GM12878 (cell line): ENCODE data around the gene PPP1R1C. TPM values are rescaled to one million over a fixed set of nuclear protein-coding genes. Genes with fewer than 3 reads are reported as not detected.

ENCODE experiments used
- ATAC-seq: fragments of 200-7000 bp; cut with Tn5 transposase; 3 replicates; pipeline ENCODE4 v1.9.1; 2020; ENCODE audit warnings: mild to moderate bottlenecking, moderate library complexity
- BruUV-seq: library from RNA; stranded (reverse); fragments of 400-500 nt; replicated peaks from 2 replicates; lab custom pipeline; 2021; lab: Mats Ljungman, UMichigan
- CTCF ChIA-PET: fragments of 300-600 bp; sonication (Branson Sonifier 250); formaldehyde crosslinking; extraction: SDS; loops from one replicate; lab custom pipeline; 2021; ENCODE audit warnings: inconsistent platforms; lab: Yijun Ruan, JAX
- POLR2A ChIA-PET: fragments of 350-600 bp; formaldehyde crosslinking; extraction: SDS; loops from one replicate; lab custom pipeline; 2021; ENCODE audit warnings: inconsistent platforms; lab: Charles Lee
- RAD21 ChIA-PET: fragments of 300-600 bp; sonication (Branson Sonifier 250); formaldehyde crosslinking; loops from one replicate; lab custom pipeline; 2023; ENCODE audit warnings: antibody characterized with exemption; ENCODE audit not compliant: unreplicated experiment; lab: Charles Lee
- SMC1A ChIA-PET: fragments of 300-600 bp; sonication (Branson Sonifier 250); formaldehyde crosslinking; loops from one replicate; lab custom pipeline; 2023; ENCODE audit not compliant: unreplicated experiment, uncharacterized antibody; lab: Charles Lee
- DNase-seq: peaks from one replicate; pipeline ENCODE4 v3.0.0-alpha.2; 2011; ENCODE audit warnings: low read depth, low spot score
- FAIRE-seq: peaks from 3 replicates; lab custom pipeline; 2011; peaks lifted over from hg19 to GRCh38; lab: Jason Lieb, UNC
- H2AFZ ChIP-seq: 2 replicates; pipeline ENCODE4 v1.6.0; 2011; ENCODE audit warnings: low read depth, low read length, control low read depth; ENCODE audit not compliant: control insufficient read depth
- H3K27ac ChIP-seq: 2 replicates; pipeline ENCODE4 v1.5.1; 2011; ENCODE audit warnings: control low read depth; ENCODE audit not compliant: control insufficient read depth, insufficient read depth
- H3K27me3 ChIP-seq, 2 experiments: replicated peaks in 1 of 2; 2 replicates each; pipeline versions ENCODE4 v1.6.0 to v1.6.1; 2011; ENCODE audit warnings: low read length in 1 of 2; ENCODE audit not compliant: control insufficient read depth in 2 of 2, insufficient read depth in 2 of 2
- H3K36me3 ChIP-seq, 2 experiments: 2 replicates each; pipeline ENCODE4 v1.5.1; 2011; ENCODE audit warnings: low read length in 1 of 2; ENCODE audit not compliant: control insufficient read depth in 2 of 2, insufficient read depth in 2 of 2
- H3K4me1 ChIP-seq: 2 replicates; pipeline ENCODE4 v1.6.1; 2011; ENCODE audit warnings: mild to moderate bottlenecking, low read length, moderate library complexity, mixed read lengths; ENCODE audit not compliant: control insufficient read depth, insufficient read depth
- H3K4me2 ChIP-seq: 2 replicates; pipeline ENCODE4 v1.6.0; 2011; ENCODE audit warnings: control low read depth; ENCODE audit not compliant: control insufficient read depth, insufficient read depth
- H3K4me3 ChIP-seq: fragments of 200-600 bp; sonication (generic); 2 replicates; pipeline ENCODE4 v1.5.1; 2016
- H3K79me2 ChIP-seq: 2 replicates; pipeline ENCODE4 v1.6.0; 2011; ENCODE audit warnings: low read length; ENCODE audit not compliant: control insufficient read depth, insufficient read depth
- H3K9ac ChIP-seq: 2 replicates; pipeline ENCODE4 v1.8.0; 2011; ENCODE audit warnings: low read length, control low read depth, mixed read lengths; ENCODE audit not compliant: control insufficient read depth, insufficient read depth
- H3K9me3 ChIP-seq: replicated peaks from 3 replicates; pipeline ENCODE4 v1.5.1; 2011; ENCODE audit warnings: mild to moderate bottlenecking, low read length; ENCODE audit not compliant: control insufficient read depth, insufficient read depth
- H4K20me1 ChIP-seq: 2 replicates; pipeline ENCODE4 v1.6.0; 2011; ENCODE audit not compliant: control insufficient read depth, insufficient read depth
- E4F1 ChIP-seq: fragments of 450-650 bp; IDR thresholded peaks from 2 replicates; pipeline ENCODE4 v1.6.1; 2018; ENCODE audit warnings: borderline replicate concordance, mild to moderate bottlenecking; ENCODE audit not compliant: partially characterized antibody
- ETV6 ChIP-seq, 2 experiments: fragments of 450-650 bp in 1 of 2; IDR thresholded peaks in 1 of 2; conservative IDR thresholded peaks in 1 of 2; 2 replicates each; pipeline ENCODE4 v1.6.1; 2014; ENCODE audit warnings: antibody characterized with exemption in 1 of 2, borderline replicate concordance in 1 of 2, low read depth in 1 of 2, mild to moderate bottlenecking in 1 of 2, moderate library complexity in 1 of 2
- MAX ChIP-seq: IDR thresholded peaks from 2 replicates; pipeline ENCODE4 v1.6.1; 2012; ENCODE audit warnings: low read depth, low read length, improper control_type of control experiment
- MEF2B ChIP-seq: fragments of 450-650 bp; IDR thresholded peaks from 2 replicates; pipeline ENCODE4 v1.6.1; 2018; ENCODE audit warnings: mild to moderate bottlenecking, moderate library complexity; ENCODE audit not compliant: partially characterized antibody, poor library complexity, severe bottlenecking
- NFYB ChIP-seq: IDR thresholded peaks from 2 replicates; pipeline ENCODE4 v1.6.1; 2011; ENCODE audit warnings: low read depth, mild to moderate bottlenecking, low read length, improper control_type of control experiment, moderate library complexity; ENCODE audit not compliant: insufficient read depth
- PAX5 ChIP-seq: IDR thresholded peaks from 2 replicates; pipeline ENCODE4 v1.6.1; 2011; ENCODE audit warnings: low read depth, low read length, borderline replicate concordance
- PAX8 ChIP-seq: fragments of 450-650 bp; IDR thresholded peaks from 2 replicates; pipeline ENCODE4 v1.6.1; 2017; ENCODE audit warnings: mild to moderate bottlenecking, moderate library complexity
- RAD21 ChIP-seq: IDR thresholded peaks from 2 replicates; pipeline ENCODE4 v1.6.1; 2011; ENCODE audit warnings: mild to moderate bottlenecking, low read depth, low read length, moderate library complexity; ENCODE audit not compliant: insufficient read depth
- RB1 ChIP-seq: fragments of 450-650 bp; formaldehyde crosslinking; IDR thresholded peaks from 2 replicates; pipeline ENCODE4 v1.6.1; 2017; ENCODE audit warnings: mild to moderate bottlenecking, borderline replicate concordance
- RCOR1 ChIP-seq: conservative IDR thresholded peaks from 2 replicates; pipeline ENCODE4 v1.6.1; 2012; ENCODE audit warnings: low read depth, low read length, improper control_type of control experiment
- SPI1 ChIP-seq: IDR thresholded peaks from 2 replicates; pipeline ENCODE4 v1.6.1; 2011; ENCODE audit warnings: low read depth, mild to moderate bottlenecking, low read length, moderate library complexity, borderline replicate concordance; ENCODE audit not compliant: insufficient read depth
- STAT1 ChIP-seq: fragments of 450-650 bp; conservative IDR thresholded peaks from 2 replicates; pipeline ENCODE4 v1.6.1; 2014; ENCODE audit warnings: antibody characterized with exemption, mild to moderate bottlenecking
- TCF3 ChIP-seq: IDR thresholded peaks from 2 replicates; pipeline ENCODE4 v1.6.1; 2012; ENCODE audit warnings: low read depth, mild to moderate bottlenecking, low read length, borderline replicate concordance; ENCODE audit not compliant: insufficient read depth
- TCF7 ChIP-seq: IDR thresholded peaks from 2 replicates; pipeline ENCODE4 v1.6.1; 2014; ENCODE audit warnings: antibody characterized with exemption, borderline replicate concordance
- WRNIP1 ChIP-seq: IDR thresholded peaks from 2 replicates; pipeline ENCODE4 v1.6.1; 2011; ENCODE audit warnings: low read depth, low read length, improper control_type of control experiment, borderline replicate concordance
- WGBS: methylation state at CpG from one replicate; pipeline ENCODE4 v1.1.6; 2016; ENCODE audit warnings: low lambda C conversion rate; ENCODE audit not compliant: insufficient replicate concordance, insufficient coverage; ENCODE audit errors: missing lambda C conversion rate; 5-methylcytosine and 5-hydroxymethylcytosine counted together
- in situ Hi-C: fragments of 300-500 bp; cut with MboI; formaldehyde crosslinking; loops from 9 replicates; pipeline ENCODE4 v1.14.3; 2018; ENCODE audit warnings: mixed read lengths
- intact Hi-C: fragments of 100-400 bp; cut with micrococcal nuclease; formaldehyde crosslinking; loops from one replicate; pipeline ENCODE4 v1.14.2; 2022; ENCODE audit not compliant: unreplicated experiment
- polyA plus RNA-seq, 11 experiments: library from polyadenylated mRNA; depleted of rRNA in 4 of 11; unstranded in 6 of 11; stranded (reverse) in 5 of 11; fragments of >200 nt; fragmentation: Nextera tagmentation in 4 of 11; fragmentation: Illumina TruSeq in 1 of 11; extraction: Ambion mirVana in 4 of 11; extraction: Trizol in 1 of 11; gene quantifications; 1 replicate in 1 of 11; 2 replicates in 10 of 11; pipeline versions ENCODE4 v1.2.1 to v1.2.3, GENCODE V29; 2011 to 2016; ENCODE audit warnings: inconsistent platforms in 2 of 11, missing spikeins in 2 of 11, low read depth in 1 of 11
- total RNA-seq, 4 experiments: library from RNA; depleted of rRNA in 3 of 4; stranded (reverse); fragments of >200 nt in 3 of 4; fragmentation: Illumina TruSeq in 1 of 4; extraction: Trizol in 1 of 4; gene quantifications; 2 replicates each; pipeline versions ENCODE4 v1.2.1 to v1.2.3, GENCODE V29; 2013 to 2021
- TF ChIP-seq, protein P1 (sequence below): fragments of 450-650 bp; IDR thresholded peaks from 2 replicates; pipeline ENCODE4 v1.6.1; 2017; ENCODE audit warnings: borderline replicate concordance

Gene PPP1R1C
- total and polyA plus RNA-seq, 10 of the 15 experiments (the other 5 are each of a cell fraction or from before 2014, with no cell fraction given), result 0.11 TPM; not detected in 9

DNA sequence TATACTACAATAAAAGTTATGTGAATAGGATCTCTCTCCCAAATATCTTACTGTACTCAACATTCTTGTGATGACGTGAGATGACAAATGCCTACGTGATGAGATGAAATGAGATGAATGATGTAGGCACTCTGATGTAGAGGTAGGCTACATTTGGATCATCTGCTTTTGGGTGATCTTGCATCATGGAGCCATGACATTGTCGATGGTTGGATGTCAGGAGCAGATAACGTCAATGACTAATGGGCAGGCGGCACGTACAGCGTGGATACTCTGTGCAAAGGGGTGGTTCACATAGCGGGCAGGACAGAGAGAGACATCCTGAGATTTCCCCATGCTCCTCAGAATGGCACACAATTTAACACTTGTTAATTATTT, 40.8 kb upstream of the PPP1R1C start:
- WGBS, result 74% methylated on average over 8 of the region's 8 CpGs
- Histone ChIP-seq H3K4me1 (no peaks in the 10 kb centered on the region), H3K4me2 (no peak overlapping the region), H4K20me1 (no peaks in the 10 kb centered on the region), H3K79me2 (no peaks in the 10 kb centered on the region), H3K9ac (no peak overlapping the region), H3K36me3 (no peaks in the 10 kb centered on the region), H3K4me3 (no peak overlapping the region), H3K9me3 (no peaks in the 10 kb centered on the region), H3K27ac (no peak overlapping the region), H2AFZ (no peak overlapping the region), H3K27me3 (0 out of 4 replicates have a peak, but pooled peaks cover 0 to 4% of the 10 kb centered on the region in 2 experiments)
- ChIA-PET POLR2A (no interaction called here), CTCF (interaction anchor here (0.5 kb wide), 1 partner anchor 16 kb away, joined by 3 read pairs; no protein-coding TSS in a partner anchor), SMC1A (no interaction called here), RAD21 (no interaction called here)
- in situ Hi-C loops, result no loop called here
- no peak for FAIRE-seq
- TF ChIP-seq WRNIP1 (no peak), E4F1 (no peak), SPI1 (no peak), RAD21 (no peak), TCF7 (no peak), MEF2B (no peak), NFYB (no peak), PAX8 (no peak), RCOR1 (no peak), MAX (no peak), PAX5 (no peak), STAT1 (no peak), ETV6 (conservative IDR thresholded peaks at IDR 0.05 in 1 of 2, IDR thresholded peaks at IDR 0.05 in 1 of 2; ENCODE audit: borderline replicate concordance in 1 of 2, low read depth in 1 of 2) (no peak), TCF3 (no peak), RB1 (no peak)
- TF ChIP-seq, protein P1, sequence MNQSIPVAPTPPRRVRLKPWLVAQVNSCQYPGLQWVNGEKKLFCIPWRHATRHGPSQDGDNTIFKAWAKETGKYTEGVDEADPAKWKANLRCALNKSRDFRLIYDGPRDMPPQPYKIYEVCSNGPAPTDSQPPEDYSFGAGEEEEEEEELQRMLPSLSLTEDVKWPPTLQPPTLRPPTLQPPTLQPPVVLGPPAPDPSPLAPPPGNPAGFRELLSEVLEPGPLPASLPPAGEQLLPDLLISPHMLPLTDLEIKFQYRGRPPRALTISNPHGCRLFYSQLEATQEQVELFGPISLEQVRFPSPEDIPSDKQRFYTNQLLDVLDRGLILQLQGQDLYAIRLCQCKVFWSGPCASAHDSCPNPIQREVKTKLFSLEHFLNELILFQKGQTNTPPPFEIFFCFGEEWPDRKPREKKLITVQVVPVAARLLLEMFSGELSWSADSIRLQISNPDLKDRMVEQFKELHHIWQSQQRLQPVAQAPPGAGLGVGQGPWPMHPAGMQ, result no peak
- no TSS peak for BruUV-seq
- intact Hi-C loops, result no loop called here
- DNase-seq, result no peak
- no peak for ATAC-seq
